Skeletal muscle satellite cell (primary cell): ENCODE data around the gene CARD9.
A peak's percentile ranks its signal among the peaks of the same experiment; 100 is the strongest.

Experiments
- H3K27me3 ChIP-seq: 2 replicates; pipeline ENCODE4 v1.7.0; 2013; ENCODE audit warnings: low read length; ENCODE audit not compliant: control insufficient read depth, insufficient read depth
- H3K36me3 ChIP-seq: 2 replicates; pipeline ENCODE4 v1.7.0; 2013; ENCODE audit warnings: mild to moderate bottlenecking, control low read depth, low read length; ENCODE audit not compliant: insufficient read depth
- H3K4me1 ChIP-seq: 2 replicates; pipeline ENCODE4 v1.7.0; 2013; ENCODE audit warnings: low read length; ENCODE audit not compliant: control insufficient read depth, insufficient read depth
- H3K4me2 ChIP-seq: 2 replicates; pipeline ENCODE4 v1.7.0; 2013; ENCODE audit warnings: mild to moderate bottlenecking, low read length
- H3K4me3 ChIP-seq: 2 replicates; pipeline ENCODE4 v1.7.0; 2013; ENCODE audit warnings: low read length
- H3K9ac ChIP-seq: 2 replicates; pipeline ENCODE4 v1.7.0; 2013; ENCODE audit warnings: mild to moderate bottlenecking, low read depth, low read length, moderate library complexity
- H3K9me3 ChIP-seq: replicated peaks from 2 replicates; pipeline ENCODE4 v1.7.0; 2013; ENCODE audit warnings: mild to moderate bottlenecking, control low read depth, low read length

CARD9 gene

DNA sequence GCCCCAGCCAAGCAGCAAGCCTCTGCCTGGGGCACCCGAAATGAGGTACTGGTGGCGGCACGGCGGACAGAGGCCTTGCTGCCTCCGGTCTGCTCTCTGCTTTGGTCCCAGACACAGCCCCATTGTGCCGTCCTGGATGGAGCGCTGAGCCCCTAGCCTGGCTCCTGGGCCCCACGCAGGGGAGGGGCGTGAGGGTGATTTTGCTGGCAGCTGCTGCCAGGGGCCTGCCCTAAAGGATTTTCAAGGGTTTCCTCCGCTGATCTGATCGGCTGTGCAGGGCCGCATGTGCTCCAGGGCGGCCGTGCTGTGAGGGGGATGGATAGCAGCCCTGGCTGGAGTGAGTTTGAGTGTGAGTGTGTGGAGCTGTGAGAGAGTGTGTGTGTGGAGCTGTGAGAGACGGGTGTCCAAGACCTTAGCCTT is 44.8 kb downstream of the CARD9 start:
- H3K4me1 ChIP-seq = peaks cover 27% of the 10 kb centered on the region

DNA sequence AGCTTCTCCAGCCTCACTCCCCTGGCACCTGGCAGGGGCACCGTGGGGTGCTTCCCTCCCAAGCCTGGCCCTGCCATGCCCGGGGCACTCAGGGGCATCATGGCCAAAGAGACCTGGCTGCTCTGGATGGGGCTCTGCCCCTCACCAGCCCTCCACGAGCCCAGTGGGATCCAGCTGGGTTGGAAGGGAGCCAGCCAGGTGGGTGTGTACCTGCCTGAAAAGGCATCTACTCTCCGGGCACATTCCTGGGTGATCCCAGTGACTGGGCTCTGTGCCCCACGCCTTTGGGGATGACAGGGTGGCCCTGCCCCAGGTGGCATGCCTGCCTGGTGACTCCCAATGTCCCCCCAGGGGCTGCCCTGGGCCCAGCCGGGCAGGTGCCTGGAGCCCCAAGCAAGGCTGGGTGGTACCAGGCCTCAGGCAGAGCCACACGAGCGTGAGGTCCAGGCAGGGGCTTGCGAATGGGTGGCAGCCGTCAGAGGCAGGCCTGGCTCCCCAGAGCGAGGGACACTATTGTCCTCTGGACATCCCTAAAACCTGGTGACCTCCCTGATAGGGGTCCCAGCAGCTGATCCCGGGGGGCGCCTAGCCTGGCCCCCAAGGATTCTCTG is 45.4 kb downstream of the CARD9 start:
- H3K36me3 ChIP-seq = peaks cover 14% of the 10 kb centered on the region
- H3K4me2 ChIP-seq = peak overlapping the region; percentile 86
- peak overlapping the region; percentile 81 for H3K4me3 ChIP-seq
- peaks cover 27% of the 10 kb centered on the region for H3K4me1 ChIP-seq
- no peaks in the 10 kb centered on the region for H3K9me3 ChIP-seq
- peak overlapping the region; percentile 85 for H3K9ac ChIP-seq
- no peaks in the 10 kb centered on the region for H3K27me3 ChIP-seq

More for the DNA sequence above, 44.8 kb downstream of the CARD9 start:
- H3K27me3 ChIP-seq = no peaks in the 10 kb centered on the region
- no peaks in the 10 kb centered on the region for H3K9me3 ChIP-seq
- H3K4me3 ChIP-seq = peak overlapping the region; percentile 81
- H3K36me3 ChIP-seq = peaks cover 14% of the 10 kb centered on the region
- H3K4me2 ChIP-seq = peak overlapping the region; percentile 86
- peak overlapping the region; percentile 85 for H3K9ac ChIP-seq

DNA sequence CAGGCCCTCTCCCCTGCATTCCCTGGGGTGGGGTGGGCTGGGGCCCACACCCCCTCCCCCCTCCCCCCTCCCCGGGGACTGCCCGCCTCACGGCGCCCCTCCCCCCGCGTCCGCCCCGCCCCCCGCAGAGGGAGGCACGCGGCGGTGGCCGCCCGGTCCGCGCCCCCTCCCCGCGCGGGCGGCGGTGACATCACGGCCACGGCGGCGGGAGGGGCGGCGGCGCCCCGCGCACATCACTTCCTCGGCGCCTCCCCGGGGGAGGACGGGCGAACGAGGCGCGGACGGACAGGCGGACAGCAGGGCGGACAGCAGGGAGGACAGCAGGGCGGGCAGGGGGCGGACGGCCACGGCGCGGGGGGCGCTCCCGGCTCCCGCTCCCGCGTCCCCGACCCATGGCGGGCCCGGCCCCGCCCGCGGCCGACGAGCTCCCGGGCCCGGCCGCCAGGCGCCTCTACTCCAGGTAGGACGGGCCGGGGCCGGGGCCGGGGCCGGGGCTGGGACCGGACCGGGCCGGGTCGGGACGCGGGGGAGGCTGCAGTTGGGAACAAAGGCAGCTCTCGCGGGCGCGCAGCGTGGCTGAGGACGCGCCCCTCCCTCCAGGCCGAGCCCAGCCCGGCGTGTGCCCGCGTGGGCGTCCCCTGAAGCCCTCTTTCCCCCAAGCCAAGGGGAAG is 46.0 kb downstream of the CARD9 start, which contains the start of gene GPSM1:
Gene GPSM1, plus strand, starts transcription at position 236 of the 671 bp plus-strand sequence. Its CDS starts 157 bp downstream, at position 393.
- Histone ChIP-seq H3K36me3 (peaks cover 11% of the 10 kb centered on the region), H3K9ac (peak within 1 kb of the TSS; percentile 85), H3K4me3 (peak within 1 kb of the TSS; percentile 81), H3K4me1 (peaks cover 27% of the 10 kb centered on the region), H3K4me2 (peak within 1 kb of the TSS; percentile 86), H3K9me3 (no peaks in the 10 kb centered on the region), H3K27me3 (no peaks in the 10 kb centered on the region)

DNA sequence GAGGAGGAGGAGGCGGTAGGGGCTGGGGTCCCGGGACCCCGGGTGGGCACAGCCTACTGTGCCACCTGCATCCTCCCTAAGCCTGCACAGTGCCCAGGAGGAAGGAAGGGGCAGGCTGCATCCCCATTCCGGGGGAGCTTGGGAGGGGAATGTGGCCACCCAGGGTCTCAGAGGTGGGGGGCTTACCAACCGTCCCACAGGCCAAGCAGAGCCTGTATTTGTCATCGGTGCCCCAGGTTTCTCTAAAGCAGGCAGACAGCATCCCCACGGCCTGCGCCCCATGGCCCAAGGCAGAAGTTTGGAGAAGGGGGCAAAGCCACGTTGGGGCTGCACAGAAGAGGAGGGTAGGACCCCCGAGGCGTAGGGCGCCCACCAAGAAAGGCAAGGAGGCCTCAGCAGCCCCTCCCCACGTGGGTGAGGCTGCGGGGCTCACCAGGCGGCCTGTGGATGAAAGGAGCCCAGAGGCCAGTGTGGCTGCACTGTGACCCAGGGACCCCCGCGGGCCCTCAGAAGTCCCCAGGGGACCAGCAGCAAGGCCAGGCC is 46.6 kb downstream of the CARD9 start:
- no peaks in the 10 kb centered on the region for H3K9me3 ChIP-seq
- no peaks in the 10 kb centered on the region for H3K27me3 ChIP-seq
- peaks cover 27% of the 10 kb centered on the region for H3K4me1 ChIP-seq
- peak overlapping the region; percentile 86 for H3K4me2 ChIP-seq
- H3K36me3 ChIP-seq = peaks cover 6% of the 10 kb centered on the region
- peak overlapping the region; percentile 40 for H3K4me3 ChIP-seq
- peak overlapping the region; percentile 76 for H3K9ac ChIP-seq

DNA sequence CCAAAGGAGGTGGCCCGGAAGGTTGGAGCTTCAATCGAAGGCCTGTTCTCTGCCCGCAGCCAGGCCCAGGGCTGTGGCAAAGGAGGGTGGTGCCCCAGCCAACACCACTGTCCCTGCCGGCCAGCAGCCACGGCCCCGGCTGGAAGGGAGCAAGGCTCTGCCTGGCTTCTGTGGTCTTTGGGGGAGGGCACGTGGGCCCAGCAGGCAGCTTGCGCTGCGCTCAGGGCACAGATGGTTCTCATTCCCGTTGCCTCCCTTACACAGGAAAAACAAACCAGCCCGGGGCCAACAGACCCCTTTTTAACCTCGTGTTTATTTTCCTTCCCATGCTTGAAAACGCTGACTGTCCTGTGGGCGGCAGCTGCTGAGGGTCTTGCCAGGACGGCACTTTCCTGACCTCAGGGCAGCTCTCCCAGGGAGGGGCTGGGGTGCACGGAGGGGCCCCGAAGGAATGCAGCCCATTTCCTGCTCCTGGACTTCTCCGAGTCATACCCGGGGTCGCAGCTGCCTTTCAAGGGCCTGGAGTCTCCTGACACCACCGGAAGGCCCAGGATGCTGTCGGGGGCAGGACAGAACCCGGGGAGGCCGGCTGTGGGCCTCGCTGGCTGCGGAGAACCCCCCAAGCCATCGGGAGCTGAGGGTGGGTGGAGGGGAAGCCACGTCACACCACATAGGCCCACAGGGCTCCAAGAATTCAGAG is 47.3 kb downstream of the CARD9 start:
- peak overlapping the region; percentile 76 for H3K9ac ChIP-seq
- H3K36me3 ChIP-seq = peaks cover 6% of the 10 kb centered on the region
- peak overlapping the region; percentile 40 for H3K4me3 ChIP-seq

DNA sequence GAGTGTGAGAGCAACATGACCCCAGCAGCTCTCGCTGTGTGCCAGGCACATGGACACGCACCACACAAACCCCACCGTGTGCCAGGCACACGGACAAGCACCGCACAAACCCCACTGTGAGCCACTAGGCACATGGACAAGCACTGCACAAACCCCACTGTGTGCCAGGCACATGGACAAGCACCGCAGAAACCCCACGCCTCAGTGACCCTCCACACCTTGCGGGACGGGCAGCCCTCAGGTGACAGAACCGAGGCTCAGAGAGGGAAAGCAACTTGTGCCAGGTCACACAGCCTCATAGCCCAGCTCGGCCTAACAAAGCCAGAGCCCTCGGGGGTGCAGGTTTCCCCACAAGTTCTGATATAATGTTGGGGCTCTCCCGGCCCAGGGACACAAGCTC is 48.1 kb downstream of the CARD9 start:
- peaks cover under 1% of the 10 kb centered on the region for H3K36me3 ChIP-seq
- H3K4me1 ChIP-seq = peaks cover 27% of the 10 kb centered on the region
- H3K9me3 ChIP-seq = no peaks in the 10 kb centered on the region
- peak overlapping the region; percentile 86 for H3K4me2 ChIP-seq
- no peaks in the 10 kb centered on the region for H3K27me3 ChIP-seq
- no peak overlapping the region for H3K4me3 ChIP-seq
- H3K9ac ChIP-seq = peak overlapping the region; percentile 76

More for the DNA sequence above, 47.3 kb downstream of the CARD9 start:
- Histone ChIP-seq H3K4me2 (peak overlapping the region; percentile 86), H3K9me3 (no peaks in the 10 kb centered on the region), H3K27me3 (no peaks in the 10 kb centered on the region), H3K4me1 (peaks cover 27% of the 10 kb centered on the region)

DNA sequence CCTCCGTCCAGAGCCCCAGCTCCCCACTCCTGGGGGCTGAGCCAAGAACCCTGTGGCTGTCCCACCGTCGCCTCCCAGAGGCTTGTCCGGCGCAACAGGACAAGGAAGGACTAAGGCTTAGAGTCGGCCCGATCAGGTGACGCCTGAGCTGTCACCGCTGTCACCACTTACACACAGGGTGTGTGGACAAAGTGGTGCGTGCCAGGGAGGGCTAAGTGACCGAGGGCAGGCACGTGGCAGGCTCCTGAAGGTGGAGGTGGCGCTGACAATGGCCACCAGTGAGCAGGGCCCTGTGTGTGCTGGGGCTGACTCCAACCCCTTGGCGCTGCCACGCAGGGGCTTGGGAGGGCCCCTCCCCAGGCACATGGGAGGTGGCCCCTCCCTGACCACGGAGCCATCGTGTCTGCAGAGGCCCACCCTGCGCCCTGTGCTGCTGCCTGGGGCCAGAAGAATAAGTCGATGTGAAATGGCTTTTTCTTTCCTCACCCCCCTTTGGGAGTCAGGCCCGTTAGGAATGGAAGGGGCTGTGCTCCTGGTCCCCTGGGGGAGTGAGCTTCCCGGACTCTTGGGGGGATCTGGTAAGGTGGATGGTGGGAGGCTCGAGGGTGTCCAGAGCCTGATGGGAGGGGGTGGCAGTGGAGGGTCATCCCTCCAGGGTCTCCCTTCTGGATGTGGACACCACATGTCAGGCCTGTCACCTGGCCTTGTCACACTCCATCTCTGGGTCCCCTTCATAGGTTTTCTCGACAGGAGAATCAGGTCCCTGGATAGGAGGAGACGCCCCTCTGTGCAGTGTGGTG is 48.8 kb downstream of the CARD9 start:
- no peaks in the 10 kb centered on the region for H3K27me3 ChIP-seq
- H3K4me1 ChIP-seq = peaks cover 27% of the 10 kb centered on the region
- H3K4me3 ChIP-seq = no peak overlapping the region
- no peak overlapping the region for H3K9ac ChIP-seq
- H3K4me2 ChIP-seq = no peak overlapping the region
- H3K36me3 ChIP-seq = no peaks in the 10 kb centered on the region
- H3K9me3 ChIP-seq = no peaks in the 10 kb centered on the region

DNA sequence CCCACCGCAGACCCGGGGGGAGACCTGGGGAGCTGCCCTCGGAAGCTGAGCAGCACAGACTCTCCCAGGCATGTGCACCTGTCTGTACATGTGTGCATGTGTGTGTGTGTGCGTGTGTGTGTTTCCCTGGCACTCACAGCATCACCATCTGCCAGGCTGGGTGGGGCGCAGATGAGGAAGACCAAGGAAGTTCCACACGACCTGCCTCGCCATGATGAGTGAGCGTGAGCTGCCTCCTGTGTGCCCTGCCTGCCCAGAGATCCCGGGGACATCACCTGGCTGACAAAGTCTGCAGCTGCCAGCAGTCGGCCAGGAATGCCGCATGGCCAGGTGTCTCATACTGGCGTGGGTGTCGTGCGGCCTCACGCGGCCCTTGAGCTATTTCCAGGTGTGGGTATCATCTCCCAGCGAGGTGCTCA is 50.1 kb downstream of the CARD9 start:
- Histone ChIP-seq H3K36me3 (no peaks in the 10 kb centered on the region), H3K4me2 (no peak overlapping the region), H3K4me1 (peaks cover 18% of the 10 kb centered on the region), H3K27me3 (no peaks in the 10 kb centered on the region), H3K9me3 (no peaks in the 10 kb centered on the region), H3K4me3 (no peak overlapping the region), H3K9ac (no peak overlapping the region)

DNA sequence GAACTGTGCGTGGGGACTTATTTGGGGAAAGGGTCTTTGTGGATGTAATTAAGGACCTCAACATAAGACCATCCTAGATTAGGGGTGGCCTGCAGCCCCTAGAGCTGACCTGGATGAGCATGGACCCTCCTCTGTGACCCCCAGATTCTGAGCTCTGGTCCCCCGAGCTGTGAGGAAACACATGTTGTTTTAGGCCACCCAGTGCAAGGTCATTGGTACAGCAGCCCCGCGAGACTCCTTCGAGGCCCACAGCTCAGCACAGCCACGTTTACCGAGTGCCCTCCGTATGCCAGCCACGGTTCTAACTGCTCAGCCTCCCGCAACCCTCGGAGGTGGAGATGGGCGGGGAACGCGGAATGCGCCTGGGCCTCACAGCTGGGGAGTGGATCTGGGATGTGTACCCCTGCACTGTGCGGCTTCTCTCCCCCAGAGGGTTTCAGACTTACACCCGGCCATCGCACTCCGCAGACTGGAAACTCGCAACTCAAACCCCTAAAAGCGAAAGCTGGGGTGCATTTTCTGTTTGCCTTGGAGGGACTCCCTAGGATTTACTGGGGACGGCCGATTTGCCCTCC is 50.6 kb downstream of the CARD9 start:
- Histone ChIP-seq H3K4me1 (peaks cover 18% of the 10 kb centered on the region), H3K36me3 (no peaks in the 10 kb centered on the region), H3K4me2 (no peak overlapping the region), H3K4me3 (no peak overlapping the region), H3K9ac (no peak overlapping the region), H3K9me3 (no peaks in the 10 kb centered on the region), H3K27me3 (no peaks in the 10 kb centered on the region)

DNA sequence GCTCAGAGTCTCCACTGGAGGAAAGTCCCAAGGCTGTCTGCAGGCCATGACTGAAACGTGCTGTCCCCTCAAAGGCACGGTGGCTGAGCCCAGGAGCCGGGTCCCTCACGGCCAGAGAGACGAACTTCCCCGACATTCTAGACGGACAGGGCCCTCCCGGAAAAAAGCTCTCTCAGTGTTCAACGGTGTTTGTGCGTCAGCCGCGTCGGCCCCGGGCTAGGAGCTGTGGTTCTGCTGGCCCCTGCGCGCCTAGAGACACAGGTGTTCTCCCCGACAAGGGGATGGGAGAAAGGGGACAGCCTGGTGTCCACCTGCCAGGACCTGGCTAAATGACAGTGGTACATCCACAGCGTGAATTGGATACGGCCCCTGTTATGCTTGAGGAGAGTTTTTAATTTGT is 51.9 kb downstream of the CARD9 start:
- H3K9ac ChIP-seq = no peak overlapping the region
- H3K4me3 ChIP-seq = no peak overlapping the region
- H3K4me2 ChIP-seq = no peak overlapping the region
- peaks cover 13% of the 10 kb centered on the region for H3K4me1 ChIP-seq
- no peaks in the 10 kb centered on the region for H3K9me3 ChIP-seq
- no peaks in the 10 kb centered on the region for H3K36me3 ChIP-seq
- no peaks in the 10 kb centered on the region for H3K27me3 ChIP-seq
